Activated naive CD4-positive, alpha-beta T cell treated with anti-CD3 and anti-CD28 coated beads, Interleukin-2, amount 50 U/mL, for 16 hours (primary cell): ENCODE data around the gene IL1RAPL2.
"Not testable (repeated sequence)": the region's sequence is repeated elsewhere in the genome, so short reads cannot be mapped to it uniquely, and the experiment has no call there.

Experiments
- DNase-seq: peaks from one replicate; pipeline ENCODE4 v3.0.0-alpha.2; 2020

IL1RAPL2 gene

GRCh38 chrX:104677517-104677916, 111.5 kb downstream of the IL1RAPL2 start:
- not testable (repeated sequence) for DNase-seq

- no peak for DNase-seq
Observed at GRCh38 chrX:104679175-104679574, 113.2 kb downstream of the IL1RAPL2 start.

GRCh38 chrX:104681214-104681613, 115.2 kb downstream of the IL1RAPL2 start:
- DNase-seq = no peak

- no peak for DNase-seq
Observed at GRCh38 chrX:104684077-104684476, 118.1 kb downstream of the IL1RAPL2 start.

GRCh38 chrX:104695593-104695992, 129.6 kb downstream of the IL1RAPL2 start:
- no peak for DNase-seq

GRCh38 chrX:104696667-104697066, 130.7 kb downstream of the IL1RAPL2 start:
- no peak for DNase-seq

GRCh38 chrX:104697294-104697693, 131.3 kb downstream of the IL1RAPL2 start:
- no peak for DNase-seq

GRCh38 chrX:104707042-104707441, 141.0 kb downstream of the IL1RAPL2 start:
- DNase-seq = no peak

GRCh38 chrX:104707572-104707971, 141.6 kb downstream of the IL1RAPL2 start:
- DNase-seq = no peak

- no peak for DNase-seq
Observed at GRCh38 chrX:104712515-104712914, 146.5 kb downstream of the IL1RAPL2 start.

- no peak for DNase-seq
Observed at GRCh38 chrX:104721854-104722253, 155.9 kb downstream of the IL1RAPL2 start.

GRCh38 chrX:104728456-104728855, 162.5 kb downstream of the IL1RAPL2 start:
- no peak for DNase-seq

- DNase-seq = no peak
Observed at GRCh38 chrX:104742355-104742754, 176.4 kb downstream of the IL1RAPL2 start.

GRCh38 chrX:104745152-104745551, 179.2 kb downstream of the IL1RAPL2 start:
- no peak for DNase-seq

- DNase-seq = no peak
Observed at GRCh38 chrX:104749951-104750610, 184.1 kb downstream of the IL1RAPL2 start.

- no peak for DNase-seq
Observed at GRCh38 chrX:104762641-104763040, 196.6 kb downstream of the IL1RAPL2 start.

GRCh38 chrX:104789784-104790183, 223.8 kb downstream of the IL1RAPL2 start:
- DNase-seq = no peak

- no peak for DNase-seq
Observed at GRCh38 chrX:104795804-104796203, 229.8 kb downstream of the IL1RAPL2 start.

GRCh38 chrX:104803219-104803618, 237.2 kb downstream of the IL1RAPL2 start:
- DNase-seq = no peak

GRCh38 chrX:104806346-104806745, 240.3 kb downstream of the IL1RAPL2 start:
- no peak for DNase-seq

- no peak for DNase-seq
Observed at GRCh38 chrX:104833401-104833800, 267.4 kb downstream of the IL1RAPL2 start.

GRCh38 chrX:104842646-104843045, 276.6 kb downstream of the IL1RAPL2 start:
- DNase-seq = no peak

GRCh38 chrX:104852241-104852640, 286.2 kb downstream of the IL1RAPL2 start:
- DNase-seq = no peak

GRCh38 chrX:104854188-104854587, 288.2 kb downstream of the IL1RAPL2 start:
- no peak for DNase-seq

- DNase-seq = no peak
Observed at GRCh38 chrX:104854790-104855340, 288.9 kb downstream of the IL1RAPL2 start.
